Femur (tissue), 1 donor: ENCODE results near the gene SLC2A9.

Experiments used
- DNase-seq: peaks from one replicate; pipeline ENCODE4 v3.0.0-alpha.2; 2017

Gene SLC2A9

DNA sequence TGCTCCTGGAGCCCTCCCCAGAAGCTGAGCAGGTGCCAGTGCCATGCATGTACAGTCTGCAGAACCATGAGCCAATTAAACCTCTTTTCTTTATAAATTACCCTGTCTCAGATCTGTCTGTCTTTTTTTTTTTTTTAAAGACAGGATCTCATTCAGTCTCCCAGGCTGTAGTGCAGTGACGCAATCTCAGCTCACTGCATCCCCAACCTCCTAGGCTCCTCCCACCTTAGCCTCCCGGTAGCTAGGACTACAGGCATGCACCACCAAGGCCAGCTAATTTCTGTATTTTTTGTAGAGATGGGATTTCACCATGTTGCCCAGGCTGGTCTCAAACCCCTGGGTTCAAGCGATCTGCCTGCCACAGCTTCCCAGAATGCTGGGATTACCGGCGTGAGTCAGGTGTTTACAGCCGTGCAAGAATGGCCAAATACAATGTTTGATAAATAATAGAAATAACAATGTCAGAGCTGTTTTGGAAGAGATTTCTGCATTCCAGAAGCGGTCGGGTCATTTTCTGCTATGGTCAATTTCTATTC, 68.8 kb downstream of the SLC2A9 start:
- no peak for DNase-seq

DNA sequence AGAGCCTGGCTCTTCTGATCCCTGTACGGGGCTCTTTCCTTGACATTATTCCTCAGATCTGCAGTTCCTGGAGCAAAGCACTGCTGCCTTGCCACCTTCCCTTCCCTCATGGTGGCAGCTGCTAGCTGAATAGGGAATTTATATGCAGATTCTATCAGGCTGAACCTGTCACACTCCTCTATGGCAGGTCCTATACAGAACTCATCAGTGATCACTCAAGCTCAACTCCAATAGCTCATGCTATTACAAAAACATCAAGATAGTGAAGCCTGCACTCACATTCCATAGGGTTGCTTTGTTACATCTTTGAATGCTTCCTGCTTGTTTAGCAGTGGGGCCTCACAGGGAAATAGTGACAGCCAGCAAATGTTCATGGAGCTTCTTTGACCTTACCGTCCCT, 71.7 kb downstream of the SLC2A9 start:
- DNase-seq: no peak

DNA sequence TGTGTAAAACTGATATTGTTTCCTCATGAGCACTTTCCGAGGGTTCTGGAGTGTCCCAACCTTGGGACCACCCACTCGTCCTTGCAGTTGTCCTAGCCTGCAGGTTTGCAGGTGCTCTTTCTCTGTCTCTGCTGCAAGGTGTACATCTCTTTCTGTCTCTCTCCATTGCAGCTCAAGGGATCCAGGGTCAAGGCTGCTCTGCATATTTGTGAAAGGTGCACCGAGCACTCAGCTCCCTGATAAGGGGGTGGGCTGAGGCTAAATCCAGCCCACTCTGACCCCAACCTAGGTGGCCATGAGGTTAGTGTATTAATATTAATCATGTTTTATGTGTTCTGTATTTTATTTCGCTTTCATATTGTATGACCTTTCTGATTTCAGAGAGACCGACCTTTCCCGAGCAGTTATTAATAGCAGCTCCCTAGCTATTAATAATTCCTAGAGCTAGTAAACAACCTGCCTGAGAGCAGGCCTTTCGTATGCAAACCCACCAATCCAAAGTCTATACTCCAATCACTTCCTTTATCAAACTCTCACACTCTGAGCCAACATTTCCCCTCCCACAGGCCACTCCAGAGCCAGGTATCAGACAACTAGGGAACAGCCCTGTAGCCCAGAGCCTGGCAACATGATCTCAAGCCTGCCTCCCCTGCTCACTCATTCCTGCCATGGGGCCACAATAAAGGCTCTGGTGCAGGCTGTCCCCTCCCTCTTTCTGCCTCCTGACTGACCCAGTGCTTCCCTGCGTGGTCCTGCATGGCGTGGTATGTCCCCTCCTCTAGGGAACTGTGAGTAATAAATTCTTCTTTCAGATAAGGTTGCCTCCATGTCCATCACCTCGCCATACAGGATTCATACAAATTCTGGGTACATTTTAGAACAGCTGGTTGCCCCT, 73.9 kb downstream of the SLC2A9 start:
- no peak for DNase-seq

DNA sequence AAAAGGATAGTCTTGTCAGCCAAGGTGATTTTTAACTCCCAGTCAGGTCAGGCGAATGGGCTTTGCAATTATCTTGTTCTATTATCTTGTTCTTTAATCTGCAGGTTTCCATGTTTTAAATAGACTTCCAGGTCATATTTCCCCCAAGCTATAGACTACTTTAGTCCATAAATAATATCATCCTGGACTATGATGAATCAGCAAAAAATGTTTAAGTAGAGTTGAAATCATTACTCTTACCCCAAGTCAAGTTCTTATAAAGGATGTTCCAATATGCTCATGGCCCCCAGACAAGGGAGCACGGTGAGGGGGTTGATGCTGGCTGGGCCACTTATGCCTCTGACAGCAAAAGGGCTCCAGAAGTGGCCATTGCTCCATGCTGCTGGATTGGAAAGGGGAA, 75.1 kb downstream of the SLC2A9 start:
- DNase-seq: no peak

DNA sequence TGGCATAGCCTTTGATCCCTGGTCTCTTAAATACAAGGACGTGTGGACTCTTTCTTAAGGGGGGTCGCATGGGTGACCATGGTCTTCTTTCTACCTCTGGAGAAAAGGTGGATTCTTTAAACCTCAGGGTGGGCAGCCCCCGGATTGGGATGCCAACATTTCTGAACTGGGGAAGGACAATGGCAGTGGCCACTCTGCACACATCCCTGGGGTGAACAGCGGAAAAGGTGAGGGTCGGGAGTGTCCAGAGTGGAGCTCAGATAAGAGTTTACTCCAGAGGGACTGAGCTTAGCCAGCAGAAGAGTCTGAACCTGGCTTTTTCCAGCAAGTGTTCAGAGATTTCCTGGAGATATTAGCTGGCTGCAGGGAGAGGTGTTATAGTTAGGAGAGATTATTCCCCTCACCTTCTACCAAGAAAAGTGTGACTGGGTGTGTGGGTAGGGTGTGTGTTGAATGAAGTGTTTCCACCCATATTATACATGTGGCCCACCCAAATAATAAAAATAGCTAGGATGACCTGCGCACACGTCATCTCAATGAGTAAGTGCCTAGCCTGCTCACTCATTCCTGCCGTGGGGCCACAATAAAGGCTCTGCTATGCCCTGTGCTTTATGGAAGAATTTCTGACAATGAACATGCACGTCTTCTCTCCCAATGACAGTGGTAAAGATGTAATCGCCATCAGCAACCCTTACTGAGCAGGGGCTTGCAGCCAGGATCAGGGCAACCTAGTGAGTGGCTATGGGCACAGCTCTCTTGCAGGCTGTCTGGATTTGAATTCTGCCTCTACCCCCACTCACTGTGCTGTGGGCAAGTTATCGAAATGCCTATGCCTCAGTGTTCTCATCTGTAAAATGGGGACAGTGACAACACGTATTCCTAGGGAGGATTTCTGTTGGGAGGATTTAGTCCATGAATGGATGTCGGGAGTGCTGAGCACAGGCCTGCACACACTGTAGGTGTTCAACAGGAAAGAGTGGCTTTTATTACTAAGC, 76.6 kb downstream of the SLC2A9 start:
- DNase-seq: no peak

DNA sequence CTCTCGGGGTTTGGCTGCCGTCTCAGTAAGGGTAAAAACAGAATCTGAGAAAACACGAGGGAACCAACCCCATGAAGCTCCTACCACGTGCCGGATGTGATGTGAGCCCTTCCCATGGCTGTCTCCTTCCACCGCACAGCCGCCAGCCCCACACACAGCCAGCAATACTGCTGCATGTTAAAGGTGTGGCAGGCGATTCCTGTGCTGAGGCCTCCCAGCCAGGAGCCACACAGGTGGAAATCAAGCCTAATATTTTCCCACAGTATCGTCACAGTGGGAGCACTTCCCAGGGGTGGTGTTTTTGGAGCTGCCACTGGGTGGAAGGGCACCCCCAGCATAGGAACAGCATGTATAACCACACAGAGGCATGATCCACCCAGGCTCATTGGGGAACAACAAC, 77.5 kb downstream of the SLC2A9 start:
- DNase-seq: no peak

DNA sequence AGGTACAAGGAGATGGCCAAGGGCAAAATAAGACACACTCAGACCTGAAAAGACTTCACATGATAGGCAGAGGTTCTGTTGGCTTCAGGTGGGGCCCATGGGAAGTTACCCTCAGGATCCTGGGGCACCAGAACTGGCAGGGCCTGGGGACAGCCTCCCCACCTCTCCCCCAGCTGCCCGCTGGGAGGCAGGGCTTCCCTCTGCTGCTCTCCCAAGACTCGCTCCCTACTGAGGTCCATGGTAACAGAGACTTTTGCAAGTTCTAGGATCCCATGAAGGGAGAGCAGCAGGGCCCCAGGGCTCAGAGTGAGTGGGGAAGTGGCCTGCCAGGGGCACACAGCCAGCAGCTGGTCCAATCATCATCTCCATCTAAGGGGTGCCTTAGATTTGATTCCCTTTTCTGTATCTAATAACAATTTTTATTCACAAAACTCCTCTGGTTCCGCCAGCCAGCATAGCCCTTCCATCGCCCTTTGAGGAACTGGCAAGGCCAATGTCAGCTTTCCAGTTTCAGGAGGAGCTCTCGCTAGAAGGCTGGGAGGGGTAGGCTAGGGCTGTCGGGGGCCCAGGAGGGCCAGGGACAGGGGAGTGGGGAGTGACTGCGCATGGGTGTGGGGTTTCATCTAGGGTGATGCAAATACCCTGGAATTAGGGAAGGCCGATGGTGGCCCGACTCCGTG, 78.2 kb downstream of the SLC2A9 start:
- no peak for DNase-seq

DNA sequence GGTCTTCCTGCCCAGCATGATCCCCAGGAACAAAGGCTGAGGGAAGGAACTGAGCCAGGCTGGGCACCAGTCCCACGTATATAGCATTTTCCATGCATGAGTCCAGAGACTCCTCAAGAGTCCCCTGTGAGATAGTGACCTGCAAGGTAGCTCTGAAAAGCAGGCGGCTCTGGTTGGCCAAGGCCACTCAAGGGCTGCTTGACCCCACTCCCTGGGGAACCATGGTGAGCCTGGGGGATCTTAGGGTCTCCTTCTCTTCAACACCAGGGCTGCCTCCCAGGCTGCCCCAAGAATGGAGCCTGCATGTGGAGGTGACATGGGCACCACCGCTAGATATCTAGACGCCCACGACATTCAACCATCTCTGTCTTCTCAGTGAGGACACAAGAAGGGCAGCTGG, 79.2 kb downstream of the SLC2A9 start:
- no peak for DNase-seq

DNA sequence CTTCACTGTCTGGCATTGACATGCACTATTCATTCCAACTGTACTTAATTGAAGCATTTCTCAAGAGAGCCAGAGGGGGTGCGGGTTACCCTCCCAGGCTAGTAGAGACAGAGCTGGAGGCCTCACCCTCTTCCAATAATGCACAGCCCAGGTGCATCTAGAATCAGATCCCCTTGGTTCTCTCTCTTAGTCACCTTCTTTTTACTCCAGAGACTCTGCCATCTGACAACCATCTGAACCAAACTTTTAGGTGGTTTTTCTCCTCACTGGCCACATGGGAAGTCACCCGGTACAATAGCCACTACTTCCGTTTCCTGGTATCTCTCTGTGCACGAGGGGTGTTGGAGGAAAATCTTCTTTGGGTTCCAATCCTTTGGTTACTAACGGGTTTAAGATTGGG, 81.3 kb downstream of the SLC2A9 start:
- no peak for DNase-seq

DNA sequence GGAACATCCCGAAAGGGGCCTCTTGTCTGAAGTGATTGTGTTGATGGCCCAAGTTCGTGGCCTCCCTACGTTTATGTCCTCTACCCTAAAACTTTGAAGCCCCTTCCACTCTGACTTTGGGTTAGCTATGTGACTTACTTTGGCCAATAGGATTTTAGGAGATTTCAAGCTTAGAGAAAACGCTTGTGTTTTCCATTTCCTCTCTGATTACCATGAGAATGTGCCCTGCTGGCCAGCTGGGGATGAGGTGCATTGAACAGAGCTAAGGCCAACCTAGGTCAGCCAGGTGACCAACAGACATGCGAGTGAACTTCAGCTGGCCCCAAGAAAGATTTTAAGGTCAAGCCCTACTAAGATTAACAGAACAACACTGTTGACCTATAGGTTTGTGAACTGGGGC, 82.4 kb downstream of the SLC2A9 start:
- DNase-seq: no peak

DNA sequence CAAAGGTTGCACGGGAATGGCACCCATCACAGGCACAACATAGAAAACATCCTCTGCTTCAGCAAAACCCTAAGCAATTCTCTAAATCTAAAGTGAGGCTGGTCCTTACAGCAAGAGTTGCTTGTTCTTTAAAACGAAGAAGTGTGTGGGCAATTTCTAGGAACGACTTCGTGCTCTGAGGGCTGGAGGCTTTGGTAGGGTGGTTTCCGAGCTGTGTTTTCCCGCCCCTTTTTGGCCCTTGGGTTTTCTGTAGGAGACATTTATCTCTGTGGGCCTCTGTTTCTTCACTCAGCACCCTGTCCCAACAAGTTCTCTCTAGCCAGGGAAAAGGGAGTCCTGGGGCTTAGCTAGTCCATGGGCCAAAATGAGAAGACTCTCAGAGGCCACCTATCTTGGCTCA, 84.2 kb downstream of the SLC2A9 start:
- DNase-seq: no peak

DNA sequence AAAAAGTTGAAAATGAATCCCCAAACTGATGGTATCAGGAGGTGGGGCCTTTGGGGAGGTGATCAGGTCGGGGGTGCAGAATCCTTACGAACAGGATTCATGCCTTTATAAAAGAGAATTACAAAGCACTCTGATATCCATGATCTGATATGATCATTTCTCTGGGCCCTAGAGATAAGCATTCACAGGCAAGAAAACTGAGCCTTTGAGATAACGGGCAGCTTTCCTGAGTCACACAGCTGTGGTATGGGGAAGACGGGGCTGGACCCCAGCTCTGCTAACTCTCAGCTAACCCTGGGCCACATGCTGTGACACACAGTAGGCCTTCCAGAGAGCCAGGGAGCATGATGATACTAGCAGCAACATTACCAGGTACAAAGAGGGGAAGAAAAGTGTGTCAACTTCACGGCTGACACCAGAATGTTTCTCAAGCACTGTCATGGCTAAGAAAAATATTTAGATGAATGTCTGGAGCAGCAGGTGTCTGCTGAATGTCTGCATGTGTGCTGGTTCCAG, 85.1 kb downstream of the SLC2A9 start:
- DNase-seq: no peak

DNA sequence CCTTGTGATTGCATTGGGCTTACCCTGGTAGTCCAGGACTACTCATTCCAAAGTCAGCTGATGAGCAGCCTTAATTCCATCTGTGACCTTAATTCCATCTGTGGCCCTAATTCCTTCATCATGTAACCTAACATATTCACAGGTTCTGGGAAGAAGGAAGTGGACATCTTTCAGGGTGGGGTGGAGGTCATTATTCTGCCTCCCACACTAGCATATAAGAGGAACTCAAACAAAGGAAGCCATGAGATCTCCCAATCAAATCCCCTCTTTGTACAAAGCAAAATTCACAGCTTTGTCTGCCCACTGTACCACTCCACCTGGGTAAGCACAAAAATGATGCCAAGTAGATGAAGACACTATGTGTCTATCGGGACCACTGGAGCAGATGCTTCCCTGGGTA, 87.3 kb downstream of the SLC2A9 start:
- DNase-seq: no peak

DNA sequence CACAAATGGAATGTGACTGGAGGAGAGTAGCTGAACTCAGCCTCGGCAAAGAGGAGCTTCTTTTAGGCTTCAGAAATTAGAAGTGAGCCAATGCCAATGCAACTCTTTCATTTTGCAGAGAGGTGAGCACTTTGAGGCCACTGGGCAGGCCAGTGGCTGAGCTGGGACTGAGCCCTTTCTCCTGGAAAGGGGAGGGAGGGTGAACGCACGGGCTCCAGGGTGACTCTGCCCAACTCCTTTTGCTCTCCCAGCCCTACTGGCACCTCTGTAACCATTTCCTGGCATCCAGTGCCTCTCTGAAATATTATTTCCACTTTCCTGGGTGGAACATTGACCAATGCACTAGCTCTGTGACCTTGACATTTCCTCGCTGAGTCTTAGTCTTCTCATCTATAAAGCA, 88.1 kb downstream of the SLC2A9 start:
- DNase-seq: no peak

DNA sequence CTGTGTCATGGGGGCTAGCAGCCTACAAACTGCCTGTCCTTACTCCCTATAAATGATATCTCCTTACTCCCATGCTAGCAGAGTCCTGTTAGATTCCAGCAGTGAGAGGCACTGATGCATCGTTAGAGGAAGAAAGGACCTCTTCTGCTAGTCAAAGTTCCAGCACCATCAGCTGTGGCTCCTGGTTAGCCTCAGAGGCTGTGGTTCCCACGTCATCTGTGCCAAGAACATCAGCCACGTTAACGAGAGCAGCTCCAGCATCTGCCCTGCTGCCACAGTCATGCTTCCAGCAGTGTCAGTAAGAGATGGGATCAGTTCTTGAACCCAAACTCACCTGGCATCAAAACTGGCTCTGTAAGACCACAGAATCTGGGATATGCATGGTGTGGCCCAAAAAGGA, 88.5 kb downstream of the SLC2A9 start:
- DNase-seq: no peak

DNA sequence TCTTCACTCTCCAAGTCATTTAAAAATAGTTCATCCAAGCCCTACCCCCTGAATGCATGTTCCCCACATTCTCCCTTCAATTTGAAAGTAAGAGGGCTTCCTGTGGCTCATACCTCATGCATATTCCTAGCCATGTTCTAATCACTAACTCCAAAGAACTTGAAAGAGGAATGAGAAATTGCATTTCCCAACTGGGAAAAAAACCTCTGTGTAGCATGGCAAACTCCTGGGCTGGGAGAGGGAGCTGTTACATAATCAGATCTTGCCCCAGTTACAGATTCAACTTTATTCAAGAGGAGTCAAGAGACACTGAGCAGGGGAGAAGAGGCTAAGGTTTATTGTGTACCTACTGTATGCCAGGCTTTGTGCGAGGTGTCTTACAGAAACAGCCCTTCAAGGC, 90.2 kb downstream of the SLC2A9 start:
- no peak for DNase-seq

DNA sequence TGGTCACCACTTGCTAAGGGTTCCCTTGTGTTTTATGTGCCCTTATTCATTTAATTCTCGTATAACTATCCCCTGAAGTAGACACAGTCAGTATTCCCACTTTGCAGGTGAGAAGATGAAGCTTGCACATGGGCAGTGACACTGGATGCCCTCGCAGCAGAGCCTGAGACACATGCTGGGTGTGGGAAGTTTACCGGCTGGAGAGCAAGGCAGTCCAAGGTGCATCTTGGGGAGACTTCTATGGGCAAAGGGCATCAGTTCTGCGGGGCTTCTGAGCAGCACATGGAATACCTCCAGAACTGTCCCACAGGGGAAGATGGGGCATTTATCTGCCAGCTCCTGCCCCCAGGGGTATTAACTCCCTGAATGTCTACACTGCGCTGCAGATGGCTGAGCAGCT, 92.2 kb downstream of the SLC2A9 start:
- no peak for DNase-seq

DNA sequence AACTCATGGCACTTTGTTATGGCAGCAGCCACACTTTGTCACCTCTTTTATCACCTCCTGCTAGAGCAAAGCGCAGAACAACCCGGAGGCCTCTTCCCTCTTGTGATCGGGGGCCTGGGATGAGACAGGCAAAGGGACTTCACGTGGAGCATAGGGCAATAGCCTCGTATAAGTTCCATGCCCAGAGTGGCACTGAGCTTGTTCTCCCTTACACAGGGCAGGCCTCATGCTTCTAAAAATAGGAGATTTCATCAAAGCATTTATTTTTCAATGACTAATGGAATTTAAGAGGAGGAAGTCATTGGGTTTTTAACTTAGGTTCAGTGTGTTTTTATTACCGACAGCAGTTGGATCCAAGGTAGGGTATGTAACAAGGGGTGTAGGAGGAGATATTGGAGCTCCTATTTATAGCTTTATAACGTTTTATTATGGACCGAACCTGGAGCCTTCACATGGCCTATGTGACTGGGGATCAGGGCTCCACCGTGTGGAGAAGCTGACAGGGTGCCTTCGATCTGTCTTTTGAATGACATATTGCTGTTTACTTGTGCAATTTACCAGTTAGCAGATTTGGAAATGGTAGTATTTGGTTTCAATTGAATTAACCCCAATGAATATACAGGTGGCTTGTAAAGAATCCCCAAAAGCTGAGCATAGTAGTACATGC, 93.8 kb downstream of the SLC2A9 start:
- DNase-seq: no peak

DNA sequence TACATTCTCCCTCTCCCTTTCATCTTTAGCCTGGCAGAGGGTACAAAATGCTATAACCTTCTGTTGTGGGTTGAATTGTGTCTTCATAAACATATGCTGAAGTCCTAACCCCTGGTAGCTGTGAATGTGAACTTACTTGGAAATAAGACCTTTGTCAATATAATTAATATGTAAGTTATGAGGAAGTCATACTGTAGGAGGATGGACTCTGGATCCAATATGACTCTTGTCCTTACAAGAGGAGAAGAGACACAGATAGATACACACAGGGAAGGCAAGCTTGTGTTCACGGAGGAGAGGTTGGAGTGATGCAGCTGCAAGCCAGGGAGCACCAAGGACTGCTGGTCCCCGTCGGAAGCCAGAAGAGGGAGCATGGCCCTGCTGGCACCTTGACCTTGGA, 94.7 kb downstream of the SLC2A9 start:
- DNase-seq: no peak

DNA sequence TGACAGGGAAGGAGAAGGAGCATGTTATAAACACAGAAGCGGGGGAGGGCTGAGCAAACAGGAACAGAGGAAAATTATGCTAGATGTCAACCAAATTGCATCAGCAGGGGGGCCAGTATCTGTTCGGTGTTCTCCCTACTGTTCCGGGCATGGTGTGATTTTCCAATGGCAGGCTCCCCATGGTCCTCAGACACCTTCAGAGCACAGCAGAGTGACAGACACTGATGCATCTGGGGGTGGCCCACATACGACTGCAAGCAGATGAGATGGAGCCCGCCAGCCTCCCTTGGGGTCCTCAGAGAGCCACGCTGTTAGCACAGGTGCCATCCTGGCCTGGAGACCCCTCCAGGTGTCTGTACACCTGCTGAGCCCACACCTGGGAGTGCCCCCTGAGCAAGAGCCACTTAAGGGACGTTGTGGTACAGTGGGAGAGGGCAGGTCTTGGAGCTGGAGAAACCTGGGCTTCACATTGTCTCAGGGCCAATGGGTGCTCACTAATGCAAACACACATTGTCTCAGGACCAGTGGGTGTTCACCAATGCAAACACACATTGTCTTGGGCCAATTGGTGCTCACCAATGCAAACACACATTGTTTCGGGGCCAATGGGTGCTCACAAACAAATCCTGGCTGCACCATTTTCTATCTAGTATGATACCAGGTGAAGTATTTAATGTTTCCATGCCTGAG, 95.4 kb downstream of the SLC2A9 start:
- no peak for DNase-seq

DNA sequence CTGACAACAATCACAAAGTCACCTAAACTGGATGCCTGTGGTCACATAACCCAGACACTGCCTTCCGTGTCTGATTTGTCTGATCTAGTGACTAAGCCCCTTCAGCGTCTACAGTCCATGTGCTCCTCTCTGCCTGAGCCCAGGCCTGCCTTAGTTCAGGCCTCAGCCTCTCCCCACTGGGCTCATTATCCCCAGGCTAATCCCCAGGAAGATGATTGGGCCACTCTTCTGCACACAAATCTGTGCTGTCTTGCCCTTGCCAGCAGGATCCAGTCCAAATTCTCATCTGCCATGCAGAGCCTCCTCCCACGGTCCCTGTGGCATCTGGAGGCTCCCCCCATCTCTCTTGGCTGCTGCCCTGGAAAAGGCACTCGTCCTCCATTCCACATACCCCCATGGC, 96.5 kb downstream of the SLC2A9 start:
- DNase-seq: peak; percentile 46
